ENCODE results near the gene SP3. TPM values are rescaled to one million over a fixed set of nuclear protein-coding genes. Genes with fewer than 3 reads are reported as not detected.
"Not testable (repeated sequence)": the region's sequence is repeated elsewhere in the genome, so short reads cannot be mapped to it uniquely, and the experiment has no call there.

The SP3 gene
- total RNA-seq, 2 experiments from 2014 or later: 101 TPM

DNA sequence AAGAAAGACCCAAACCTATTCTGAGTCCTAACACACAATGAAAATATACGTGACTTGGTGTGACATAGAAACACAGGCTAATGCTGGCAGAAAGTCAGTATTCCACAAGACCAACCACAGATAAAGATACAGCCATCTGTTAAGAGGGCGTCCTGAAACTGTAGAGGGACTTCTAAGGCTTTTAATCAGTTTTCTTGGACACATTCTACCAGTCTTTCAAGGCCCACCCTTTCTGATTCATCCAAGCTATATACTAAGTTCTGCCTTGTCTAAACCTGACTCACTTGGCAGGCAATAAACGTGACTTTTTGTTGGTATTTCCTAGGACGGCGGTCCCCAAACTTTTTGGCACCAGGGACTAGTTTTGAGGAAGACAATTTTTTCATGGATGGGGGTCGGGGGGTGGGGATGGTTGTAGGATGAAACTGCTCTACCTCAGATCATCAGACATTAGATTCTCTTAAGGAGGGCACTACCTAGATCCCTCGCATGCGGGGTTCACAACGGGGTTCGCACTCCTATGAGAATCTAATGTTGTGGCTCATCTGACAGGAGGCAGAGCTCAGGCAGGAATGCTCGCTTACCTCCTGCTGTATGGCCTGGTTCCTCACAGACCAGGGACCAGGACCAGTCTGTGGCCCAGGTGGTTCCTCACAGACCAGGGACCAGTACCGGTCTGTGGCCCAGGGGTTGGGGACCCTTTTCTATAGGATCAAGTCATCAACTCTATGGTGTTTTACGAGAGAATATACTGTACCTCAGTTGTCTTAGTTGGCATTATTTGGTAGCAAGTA, 61.4 kb downstream of the SP3 start:
- Mint-ChIP-seq H3K27me3 (no peaks in the 10 kb centered on the region), H3K9me3 (no peaks in the 10 kb centered on the region), H3K27ac (no peak overlapping the region)

DNA sequence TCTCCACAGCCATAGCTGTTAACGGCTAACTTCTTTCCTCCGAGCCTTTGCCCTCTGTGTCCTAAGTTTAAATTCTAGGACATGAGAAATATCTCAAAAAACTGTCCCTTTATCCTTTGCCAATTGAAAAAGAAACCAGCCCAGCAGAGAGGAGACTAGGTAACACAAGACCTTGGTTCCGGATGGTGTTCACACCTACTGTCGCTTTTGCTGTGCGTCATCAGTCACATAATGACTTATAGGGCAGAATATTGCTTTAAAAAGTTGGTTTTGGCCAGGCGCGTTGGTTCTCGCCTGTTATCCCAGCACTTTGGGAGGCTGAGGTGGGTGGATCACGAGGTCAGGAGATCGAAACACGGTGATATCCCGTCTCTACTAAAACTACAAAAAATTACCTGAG, 66.2 kb downstream of the SP3 start:
- no peaks in the 10 kb centered on the region for H3K9me3 Mint-ChIP-seq
- POLR2A ChIA-PET: no interaction called here
- no peak for ATAC-seq (ENCODE audit: low read depth)
- H3K4me1 Mint-ChIP-seq: peaks cover 2% of the 10 kb centered on the region
- DNase-seq: no peak
- peaks cover 4% of the 10 kb centered on the region for H3K36me3 Mint-ChIP-seq
- H3K27me3 Mint-ChIP-seq: no peaks in the 10 kb centered on the region
- H3K4me3 Mint-ChIP-seq: no peak overlapping the region
- H3K27ac Mint-ChIP-seq: no peak overlapping the region

More for the DNA sequence above, 61.4 kb downstream of the SP3 start:
- Mint-ChIP-seq H3K36me3 (peaks cover 25% of the 10 kb centered on the region), H3K4me1 (no peaks in the 10 kb centered on the region), H3K4me3 (no peak overlapping the region)
- POLR2A ChIA-PET: no interaction called here
- ATAC-seq (ENCODE audit: low read depth) (no peak), DNase-seq (no peak)

DNA sequence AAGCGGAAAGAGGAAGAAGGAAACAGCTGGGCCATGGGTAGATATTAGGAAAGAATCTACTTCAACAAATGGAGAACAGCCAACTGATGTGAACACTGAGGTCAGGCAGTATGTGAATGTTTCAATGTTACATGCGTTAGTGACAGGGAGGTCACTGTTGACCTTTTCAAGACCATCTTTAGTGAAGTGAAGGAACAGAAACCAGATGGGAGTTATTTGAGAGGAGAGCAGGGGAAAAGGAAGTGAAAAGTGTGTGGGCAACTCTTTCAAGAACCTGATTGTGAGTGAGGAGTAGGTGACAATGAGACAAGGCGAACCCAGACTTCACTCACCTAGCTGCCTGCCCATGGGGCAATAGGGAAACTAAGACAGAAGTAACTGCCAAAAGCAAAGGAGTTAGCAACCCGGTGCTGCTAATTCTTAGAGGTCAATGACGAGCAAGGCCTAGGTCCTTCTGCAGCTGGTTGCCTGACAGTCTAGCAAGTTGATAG, 67.0 kb downstream of the SP3 start:
- H3K4me1 Mint-ChIP-seq: peaks cover 2% of the 10 kb centered on the region
- H3K9me3 Mint-ChIP-seq: no peaks in the 10 kb centered on the region
- ATAC-seq (ENCODE audit: low read depth) (no peak), DNase-seq (no peak)
- no peaks in the 10 kb centered on the region for H3K27me3 Mint-ChIP-seq
- POLR2A ChIA-PET: no interaction called here
- peaks cover 4% of the 10 kb centered on the region for H3K36me3 Mint-ChIP-seq
- H3K4me3 Mint-ChIP-seq: no peak overlapping the region
- no peak overlapping the region for H3K27ac Mint-ChIP-seq

DNA sequence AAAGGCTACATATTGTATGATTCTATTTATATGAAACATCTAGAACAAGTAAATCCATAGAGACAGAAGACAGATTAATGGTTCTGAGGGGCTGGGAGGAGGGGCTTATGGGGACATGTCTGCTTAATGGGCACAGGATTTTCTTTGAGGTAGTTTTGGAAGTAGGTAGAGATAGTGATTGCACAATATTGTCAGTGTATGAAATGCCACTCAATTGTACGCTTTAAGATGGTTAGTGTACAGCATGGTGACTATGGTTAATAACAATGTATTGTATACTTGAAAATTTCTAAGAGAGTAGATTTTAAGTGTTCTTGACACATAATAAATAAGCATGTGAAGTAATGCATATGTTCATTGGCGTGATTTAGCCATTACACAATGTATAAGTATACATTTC, 68.4 kb downstream of the SP3 start:
- Mint-ChIP-seq H3K4me3 (no peak overlapping the region), H3K36me3 (peaks cover 3% of the 10 kb centered on the region), H3K27me3 (no peaks in the 10 kb centered on the region)

DNA sequence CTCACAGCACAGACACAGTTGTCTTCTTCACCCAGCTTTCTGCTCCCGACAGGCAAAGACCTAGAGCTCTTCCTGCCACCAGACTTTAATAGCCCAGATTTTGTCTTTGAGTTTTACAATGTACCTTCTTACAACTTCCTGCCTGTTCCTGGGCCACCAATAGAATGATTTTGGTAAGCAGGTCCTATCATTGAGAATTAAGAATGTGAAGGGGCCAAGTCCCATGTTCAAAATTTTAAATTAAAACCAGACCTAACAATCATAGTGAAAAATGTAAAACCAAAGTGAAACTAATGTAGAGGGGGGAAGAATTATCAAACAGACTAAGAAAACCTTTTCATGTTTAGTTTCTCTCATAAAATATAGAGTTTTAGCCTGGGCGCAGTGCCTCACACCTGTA, 72.8 kb downstream of the SP3 start:
- ATAC-seq (ENCODE audit: low read depth): no peak
- H3K9me3 Mint-ChIP-seq: peaks cover 10% of the 10 kb centered on the region
- H3K4me3 Mint-ChIP-seq: peak overlapping the region; percentile 20
- H3K4me1 Mint-ChIP-seq: peaks cover 8% of the 10 kb centered on the region
- H3K27me3 Mint-ChIP-seq: no peaks in the 10 kb centered on the region
- H3K27ac Mint-ChIP-seq: no peak overlapping the region
- POLR2A ChIA-PET: interaction anchor here (0.6 kb wide), 1 partner anchor 96 kb away, joined by 3 read pairs; no protein-coding TSS in a partner anchor
- H3K36me3 Mint-ChIP-seq: no peaks in the 10 kb centered on the region
- DNase-seq: no peak

More for the DNA sequence above, 68.4 kb downstream of the SP3 start:
- peaks cover 8% of the 10 kb centered on the region for H3K4me1 Mint-ChIP-seq
- ATAC-seq (ENCODE audit: low read depth) (no peak), DNase-seq (no peak)
- POLR2A ChIA-PET: no interaction called here
- H3K9me3 Mint-ChIP-seq: no peaks in the 10 kb centered on the region
- H3K27ac Mint-ChIP-seq: no peak overlapping the region

DNA sequence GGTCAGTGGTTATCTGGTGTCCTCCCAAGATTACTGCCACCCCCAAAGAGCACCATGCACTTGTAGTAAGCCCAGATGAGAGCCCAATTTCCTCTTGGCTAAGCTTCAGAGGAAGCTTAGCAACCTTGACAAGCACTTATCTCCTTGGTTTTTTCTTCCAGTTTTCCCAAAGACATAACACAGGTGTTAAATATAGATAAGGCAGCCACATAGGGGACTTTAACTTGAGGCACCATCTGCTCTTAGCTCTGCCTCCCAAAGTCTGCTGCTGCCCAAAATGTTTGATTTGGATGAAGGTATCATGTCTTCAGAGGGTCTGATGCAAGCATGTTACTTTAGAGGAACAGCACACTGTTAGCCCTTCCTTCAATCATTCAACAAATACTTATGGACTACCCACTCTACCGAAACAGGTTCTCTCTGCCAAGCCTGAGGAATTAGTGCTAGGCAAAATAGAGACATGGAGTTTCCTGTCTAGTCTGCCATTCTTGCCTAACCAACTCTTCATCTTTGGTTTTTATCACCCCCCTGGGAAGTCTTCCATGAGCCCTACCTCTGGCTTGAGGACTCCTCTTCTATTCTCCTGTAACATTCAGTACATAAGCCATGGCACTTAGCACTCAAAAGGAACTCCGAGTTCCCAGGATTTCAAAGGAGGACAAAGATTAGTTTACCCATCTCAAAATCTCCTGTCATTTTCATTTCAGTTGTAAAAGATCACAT, 73.7 kb downstream of the SP3 start:
- Mint-ChIP-seq H3K27me3 (no peaks in the 10 kb centered on the region), H3K27ac (no peak overlapping the region), H3K4me3 (no peak overlapping the region), H3K9me3 (peaks cover 10% of the 10 kb centered on the region), H3K36me3 (no peaks in the 10 kb centered on the region), H3K4me1 (peaks cover 8% of the 10 kb centered on the region)
- no peak for ATAC-seq (ENCODE audit: low read depth)
- DNase-seq: no peak
- POLR2A ChIA-PET: no interaction called here

DNA sequence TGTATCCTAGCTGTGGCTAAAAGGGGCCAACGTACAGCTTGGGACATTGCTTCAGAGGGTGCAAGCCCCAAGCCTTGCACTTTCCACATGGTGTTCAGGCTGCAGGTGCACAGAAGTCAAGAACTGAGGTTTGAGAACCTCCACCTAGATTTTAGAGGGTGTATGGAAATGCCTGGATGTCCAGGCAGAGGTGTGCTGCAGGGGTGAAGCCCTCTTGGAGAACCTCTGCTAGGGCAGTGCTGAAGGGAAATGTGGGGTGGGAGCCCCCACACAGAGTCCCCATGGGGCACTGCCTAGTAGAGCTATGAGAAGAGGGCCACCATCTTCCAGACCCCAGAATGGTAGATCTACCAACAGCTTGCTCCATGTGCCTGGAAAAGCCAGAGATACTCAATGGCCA, 75.7 kb downstream of the SP3 start:
- H3K4me1 Mint-ChIP-seq; POLR2A ChIA-PET; H3K27ac Mint-ChIP-seq; DNase-seq; ATAC-seq (ENCODE audit: low read depth); H3K4me3 Mint-ChIP-seq; H3K36me3 Mint-ChIP-seq: not testable (repeated sequence)
- H3K27me3 Mint-ChIP-seq: peaks cover 10% of the 10 kb centered on the region
- H3K9me3 Mint-ChIP-seq: peaks cover 12% of the 10 kb centered on the region

DNA sequence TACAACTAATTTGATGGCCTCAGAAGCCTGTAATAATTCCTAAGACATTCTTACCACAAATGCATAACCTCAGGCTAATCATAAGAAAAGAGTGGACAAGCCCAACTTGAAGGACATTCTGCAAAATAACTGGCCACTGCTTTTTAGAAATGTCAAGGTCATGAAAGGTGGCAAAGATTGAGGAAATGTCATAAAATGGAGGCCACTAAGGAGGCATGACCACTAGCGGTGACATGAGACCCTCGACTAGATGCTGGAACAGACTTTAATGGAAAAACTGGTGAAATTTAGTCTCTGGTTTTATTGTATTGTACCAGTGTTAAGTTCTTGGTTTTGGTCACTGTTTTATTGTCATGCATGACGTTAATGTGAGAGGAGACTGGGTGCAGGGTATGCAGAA, 78.6 kb downstream of the SP3 start:
- Mint-ChIP-seq H3K27me3 (peaks cover 24% of the 10 kb centered on the region), H3K4me1 (peaks cover under 1% of the 10 kb centered on the region), H3K4me3 (no peak overlapping the region), H3K27ac (no peak overlapping the region), H3K36me3 (no peaks in the 10 kb centered on the region), H3K9me3 (peaks cover 12% of the 10 kb centered on the region)
- DNase-seq: no peak
- POLR2A ChIA-PET: no interaction called here
- ATAC-seq (ENCODE audit: low read depth): no peak

DNA sequence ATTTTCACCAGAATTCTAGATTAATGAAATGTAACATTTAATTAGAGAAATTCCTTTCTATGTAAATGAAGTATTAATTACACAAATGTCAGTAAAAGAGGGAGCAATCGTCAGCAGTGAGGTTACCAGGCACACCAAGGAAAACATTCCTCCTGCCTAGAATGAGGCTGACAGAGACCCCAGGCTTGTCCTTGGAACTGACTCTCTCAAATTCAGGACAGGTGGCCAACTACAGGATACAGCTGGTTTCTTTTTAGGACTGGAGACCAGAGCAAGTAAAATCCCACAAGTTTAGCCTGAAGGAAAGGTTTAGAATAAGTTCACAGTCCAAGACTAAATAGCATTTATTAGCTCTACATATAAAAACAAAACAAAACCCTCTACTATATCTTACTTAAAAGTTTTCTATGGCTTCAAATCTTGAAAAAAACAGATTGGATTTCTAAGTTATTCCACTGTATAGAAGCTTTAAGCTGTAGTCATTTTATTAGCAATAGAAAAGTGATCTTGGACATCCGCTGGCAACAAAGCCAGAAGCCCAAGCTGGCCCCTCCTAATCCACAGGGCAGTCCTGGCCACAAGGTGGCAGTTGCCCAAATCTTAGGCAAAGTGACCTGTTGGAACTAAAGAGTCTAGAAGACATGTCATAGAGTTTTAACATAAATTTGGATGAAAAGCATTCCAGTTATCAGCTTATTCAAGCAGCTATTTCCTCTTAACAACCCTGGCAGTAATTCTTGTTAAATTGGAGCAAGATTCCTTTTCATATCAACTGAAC, 81.0 kb downstream of the SP3 start:
- DNase-seq (no peak), ATAC-seq (ENCODE audit: low read depth) (no peak)
- Mint-ChIP-seq H3K9me3 (peaks cover 6% of the 10 kb centered on the region), H3K4me3 (no peak overlapping the region), H3K27ac (no peak overlapping the region), H3K27me3 (peaks cover 39% of the 10 kb centered on the region), H3K4me1 (no peaks in the 10 kb centered on the region), H3K36me3 (no peaks in the 10 kb centered on the region)
- POLR2A ChIA-PET: no interaction called here

DNA sequence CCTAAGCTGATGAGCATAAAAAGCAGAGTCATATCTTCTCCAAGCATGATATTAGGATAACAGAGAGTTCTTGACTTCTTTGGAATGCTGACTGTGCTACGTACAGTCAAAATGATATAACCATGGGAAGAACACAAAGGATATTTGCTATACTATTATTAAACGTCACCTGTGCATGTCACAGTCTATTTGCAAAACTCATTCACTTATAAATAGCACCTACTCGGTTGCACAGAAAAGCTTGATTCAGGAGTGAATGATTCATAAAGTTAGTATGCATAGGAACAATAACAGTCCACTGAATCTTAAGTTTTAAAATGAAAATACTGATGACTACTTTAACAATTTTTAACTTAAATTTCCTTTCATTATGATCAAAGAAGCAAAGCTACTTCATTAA, 83.3 kb downstream of the SP3 start:
- Mint-ChIP-seq H3K4me1 (no peaks in the 10 kb centered on the region), H3K36me3 (no peaks in the 10 kb centered on the region), H3K27me3 (peaks cover 42% of the 10 kb centered on the region), H3K4me3 (no peak overlapping the region), H3K27ac (no peak overlapping the region), H3K9me3 (peaks cover 2% of the 10 kb centered on the region)
- POLR2A ChIA-PET: no interaction called here
- ATAC-seq (ENCODE audit: low read depth) (no peak), DNase-seq (no peak)

DNA sequence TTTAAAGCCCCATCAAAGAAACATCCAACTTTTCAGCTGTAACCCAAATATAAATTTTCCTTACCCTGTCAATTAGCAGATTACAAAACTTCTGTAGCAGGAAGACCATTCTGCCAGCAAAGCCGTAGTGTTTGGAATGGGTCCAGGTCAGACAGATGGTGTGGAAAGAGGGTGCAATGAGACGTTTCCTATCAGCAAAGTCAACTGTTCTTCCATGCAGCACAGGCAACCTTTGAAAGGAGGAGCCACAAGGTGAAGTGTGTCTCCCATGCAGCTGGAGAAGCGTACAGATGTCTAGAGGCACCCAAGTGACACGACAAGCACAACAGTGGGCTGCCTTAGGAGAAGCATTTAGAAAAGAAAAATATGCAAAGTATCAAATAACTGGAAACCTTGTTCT, 83.7 kb downstream of the SP3 start:
- ATAC-seq (ENCODE audit: low read depth) (no peak), DNase-seq (no peak)
- POLR2A ChIA-PET: no interaction called here
- H3K36me3 Mint-ChIP-seq: no peaks in the 10 kb centered on the region
- H3K27ac Mint-ChIP-seq: no peak overlapping the region
- H3K27me3 Mint-ChIP-seq: peaks cover 42% of the 10 kb centered on the region
- H3K4me3 Mint-ChIP-seq: no peak overlapping the region
- peaks cover 2% of the 10 kb centered on the region for H3K9me3 Mint-ChIP-seq
- H3K4me1 Mint-ChIP-seq: no peaks in the 10 kb centered on the region

DNA sequence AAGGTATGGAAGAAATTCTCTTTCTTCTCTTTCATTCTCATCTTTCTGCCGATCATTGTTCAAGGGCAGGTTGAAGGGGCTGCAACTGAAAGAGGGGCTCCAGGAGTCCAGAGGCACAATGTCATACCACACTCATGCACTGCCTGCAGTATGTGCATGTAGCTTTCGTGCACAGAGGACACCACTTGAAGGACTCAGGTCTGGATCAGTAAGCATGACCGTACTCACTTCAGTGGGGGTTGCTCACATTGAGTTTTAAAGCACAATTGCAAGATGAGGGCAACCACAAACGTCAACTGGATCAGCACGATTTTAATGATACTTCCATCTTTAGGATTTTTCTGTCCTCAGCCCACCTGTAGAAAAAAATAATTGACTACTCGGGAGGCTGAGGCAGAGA, 84.6 kb downstream of the SP3 start:
- Mint-ChIP-seq H3K4me1 (no peaks in the 10 kb centered on the region), H3K36me3 (no peaks in the 10 kb centered on the region), H3K27ac (no peak overlapping the region), H3K27me3 (peaks cover 39% of the 10 kb centered on the region), H3K9me3 (no peaks in the 10 kb centered on the region), H3K4me3 (no peak overlapping the region)
- no peak for ATAC-seq (ENCODE audit: low read depth)
- DNase-seq: no peak
- POLR2A ChIA-PET: no interaction called here

DNA sequence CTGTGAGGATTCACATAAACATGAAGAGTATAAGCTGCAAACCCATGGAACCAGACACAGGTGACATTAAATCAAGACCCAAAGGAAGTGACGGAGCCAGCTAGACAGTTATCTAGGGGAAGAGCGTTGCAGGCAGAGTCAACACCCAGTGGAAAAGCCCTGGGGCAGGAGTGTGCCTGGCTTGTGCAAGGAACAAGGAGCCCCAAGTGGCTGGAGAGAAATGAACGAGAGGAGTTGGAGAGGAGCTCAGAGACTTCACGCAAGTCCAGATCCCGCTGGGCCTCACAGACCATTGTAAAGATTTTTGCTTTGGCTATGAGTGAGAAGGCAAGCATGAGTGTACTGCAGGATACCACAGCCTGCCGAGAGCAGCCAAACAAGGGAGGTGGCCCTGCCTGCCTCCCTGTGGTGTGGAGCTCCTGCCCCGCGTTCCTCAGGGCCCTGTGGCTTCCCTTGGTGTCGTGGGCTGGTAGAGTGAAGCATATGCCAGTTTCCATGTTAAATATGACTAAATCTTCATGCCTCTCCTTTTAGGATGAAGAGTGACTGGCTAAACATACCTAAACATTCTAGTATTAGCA, 88.2 kb downstream of the SP3 start:
- Mint-ChIP-seq H3K36me3 (no peaks in the 10 kb centered on the region), H3K4me1 (no peaks in the 10 kb centered on the region), H3K9me3 (no peaks in the 10 kb centered on the region), H3K4me3 (no peak overlapping the region), H3K27ac (no peak overlapping the region), H3K27me3 (peaks cover 18% of the 10 kb centered on the region)
- DNase-seq (no peak), ATAC-seq (ENCODE audit: low read depth) (no peak)
- POLR2A ChIA-PET: interaction anchor here (0.7 kb wide), 1 partner anchor 303 kb away, joined by 3 read pairs; no protein-coding TSS in a partner anchor

All from activated naive CD8-positive, alpha-beta T cell treated with anti-CD3 and anti-CD28 coated beads, Interleukin-2, amount 10 ng/mL, durations not matched to agents 7 days and 5 days (primary cell).